Fibroblast of pulmonary artery (primary cell): ENCODE data around the gene DHPS.

ENCODE experiments used
- DNase-seq: peaks from one replicate; pipeline ENCODE4 v3.0.0-alpha.2; 2010; ENCODE audit warnings: low read depth
- H3K4me3 ChIP-seq: replicated peaks from 2 replicates; pipeline ENCODE4 v1.5.1; 2011; ENCODE audit warnings: low read depth, mild to moderate bottlenecking, control low read depth, low read length, moderate library complexity
- TF ChIP-seq, protein P1 (sequence below): IDR thresholded peaks from 2 replicates; pipeline ENCODE4 v1.5.1; 2011; ENCODE audit warnings: mild to moderate bottlenecking, control low read depth, low read length, inconsistent platforms; ENCODE audit errors: missing control alignments

The DHPS gene

DNA sequence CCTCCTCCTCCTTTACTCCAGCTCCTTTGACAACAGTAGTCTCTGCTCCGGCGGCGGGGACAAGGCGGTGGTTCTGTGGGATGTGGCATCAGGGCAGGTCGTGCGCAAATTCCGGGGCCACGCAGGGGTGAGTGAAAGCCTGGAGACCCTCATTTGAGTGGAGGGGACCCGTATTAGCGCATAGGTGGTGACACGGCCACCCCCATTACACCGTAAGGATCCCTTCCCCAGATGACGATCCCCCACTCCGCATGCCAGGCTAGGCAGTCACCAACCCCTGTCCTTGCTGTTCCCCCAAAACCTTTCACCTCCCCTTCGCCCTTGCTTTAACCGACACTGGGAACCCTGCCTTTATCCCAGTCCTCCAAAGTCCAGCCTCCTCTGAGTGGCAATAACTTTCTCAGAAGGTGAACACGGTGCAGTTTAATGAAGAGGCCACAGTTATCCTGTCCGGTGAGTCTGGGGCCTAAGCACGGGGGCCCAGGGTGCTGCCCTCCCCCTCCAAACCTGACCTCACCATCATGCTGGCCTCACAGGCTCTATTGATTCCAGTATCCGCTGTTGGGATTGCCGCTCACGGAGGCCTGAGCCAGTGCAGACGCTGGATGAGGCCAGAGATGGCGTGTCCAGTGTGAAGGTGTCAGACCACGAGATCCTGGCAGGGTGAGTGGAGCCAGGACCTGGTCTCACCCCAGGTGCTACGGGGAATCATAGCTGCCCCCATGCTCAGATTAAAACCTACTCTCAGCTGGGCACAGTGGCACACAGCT is 11.3 kb downstream of the DHPS start:
- H3K4me3 ChIP-seq = peak overlapping the region; percentile 96
- TF ChIP-seq, protein P1, sequence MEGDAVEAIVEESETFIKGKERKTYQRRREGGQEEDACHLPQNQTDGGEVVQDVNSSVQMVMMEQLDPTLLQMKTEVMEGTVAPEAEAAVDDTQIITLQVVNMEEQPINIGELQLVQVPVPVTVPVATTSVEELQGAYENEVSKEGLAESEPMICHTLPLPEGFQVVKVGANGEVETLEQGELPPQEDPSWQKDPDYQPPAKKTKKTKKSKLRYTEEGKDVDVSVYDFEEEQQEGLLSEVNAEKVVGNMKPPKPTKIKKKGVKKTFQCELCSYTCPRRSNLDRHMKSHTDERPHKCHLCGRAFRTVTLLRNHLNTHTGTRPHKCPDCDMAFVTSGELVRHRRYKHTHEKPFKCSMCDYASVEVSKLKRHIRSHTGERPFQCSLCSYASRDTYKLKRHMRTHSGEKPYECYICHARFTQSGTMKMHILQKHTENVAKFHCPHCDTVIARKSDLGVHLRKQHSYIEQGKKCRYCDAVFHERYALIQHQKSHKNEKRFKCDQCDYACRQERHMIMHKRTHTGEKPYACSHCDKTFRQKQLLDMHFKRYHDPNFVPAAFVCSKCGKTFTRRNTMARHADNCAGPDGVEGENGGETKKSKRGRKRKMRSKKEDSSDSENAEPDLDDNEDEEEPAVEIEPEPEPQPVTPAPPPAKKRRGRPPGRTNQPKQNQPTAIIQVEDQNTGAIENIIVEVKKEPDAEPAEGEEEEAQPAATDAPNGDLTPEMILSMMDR = no peak

DNA sequence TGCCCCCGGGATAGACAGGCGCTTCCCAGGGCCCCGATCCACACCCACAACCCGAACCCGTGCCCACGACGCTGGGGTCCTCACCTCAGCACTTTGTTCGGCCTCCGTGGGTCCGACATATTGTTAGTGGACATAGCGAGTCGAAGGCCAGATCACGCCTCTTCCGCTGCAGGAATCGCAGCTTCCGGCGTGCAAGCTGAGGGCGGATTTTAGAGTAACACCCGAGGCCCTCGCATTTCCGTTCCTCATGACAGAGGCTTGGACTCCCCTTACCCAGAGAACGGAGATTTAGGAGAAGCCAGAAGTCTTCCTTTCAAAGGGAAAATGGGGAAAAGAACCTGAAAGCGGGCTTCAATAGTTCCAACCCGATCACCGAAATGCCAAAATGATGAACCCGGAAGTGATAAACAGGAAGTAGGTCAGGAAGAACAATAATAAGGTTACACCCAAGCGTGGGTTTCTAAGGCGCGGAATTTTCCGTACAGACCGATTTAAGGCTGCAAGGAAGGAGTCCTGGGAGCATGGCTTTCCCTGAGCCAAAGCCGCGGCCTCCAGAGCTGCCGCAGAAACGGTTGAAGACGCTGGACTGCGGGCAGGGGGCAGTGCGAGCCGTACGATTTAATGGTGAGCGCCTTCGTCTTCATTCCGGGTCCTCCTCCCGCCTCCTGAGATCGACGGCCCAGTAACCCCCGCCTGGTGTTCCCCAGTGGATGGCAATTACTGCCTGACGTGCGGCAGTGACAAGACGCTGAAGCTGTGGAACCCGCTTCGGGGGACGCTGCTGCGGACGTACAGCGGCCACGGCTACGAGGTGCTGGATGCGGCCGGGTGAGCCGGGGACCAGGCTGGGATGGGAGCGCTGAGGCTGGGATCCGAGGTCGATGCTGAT is 12.2 kb downstream of the DHPS start:
- peak overlapping the region; percentile 96 for H3K4me3 ChIP-seq
- DNase-seq = peak; percentile 89
- TF ChIP-seq, protein P1 = no peak

More for the DNA sequence above, 11.3 kb downstream of the DHPS start:
- no peak for DNase-seq

DNA sequence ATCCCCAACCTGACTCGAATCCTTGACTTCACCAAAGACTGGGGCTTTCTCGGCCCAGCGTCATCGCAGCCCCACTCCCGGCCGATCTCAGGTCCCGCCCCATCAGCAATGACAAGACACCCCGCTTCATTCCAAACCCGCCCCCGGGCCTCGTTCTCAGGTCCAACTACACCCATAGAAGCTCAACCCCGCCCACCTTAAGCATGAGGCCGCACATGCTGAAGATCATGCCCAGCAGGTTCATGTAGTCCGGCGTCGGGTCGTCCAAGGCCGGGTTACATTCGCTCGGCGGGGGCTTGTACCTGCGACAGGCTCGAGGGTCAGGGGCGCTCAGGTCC is 12.8 kb downstream of the DHPS start:
- peak; percentile 51 for DNase-seq
- peak overlapping the region; percentile 96 for H3K4me3 ChIP-seq
- TF ChIP-seq, protein P1 = no peak

DNA sequence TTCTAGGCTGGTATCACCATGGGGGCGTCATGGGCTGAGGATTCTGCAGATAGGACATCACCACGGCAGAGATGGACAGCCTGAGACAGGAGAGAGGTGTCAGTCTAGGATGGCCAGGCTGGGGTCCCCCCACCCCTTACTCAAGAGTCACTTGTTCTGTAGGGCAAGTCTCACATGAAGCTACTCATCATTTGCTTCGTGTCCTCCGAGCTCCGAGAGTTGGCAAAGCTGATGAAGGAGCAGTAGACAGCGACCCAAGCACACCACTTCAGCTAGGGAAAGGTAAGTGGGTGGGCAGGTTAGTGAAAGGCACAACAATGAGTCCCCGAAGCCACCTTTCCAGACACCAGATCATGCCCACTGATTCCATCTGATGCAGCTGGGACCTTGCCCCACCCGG is 13.3 kb downstream of the DHPS start:
- DNase-seq = no peak
- peak overlapping the region; percentile 96 for H3K4me3 ChIP-seq
- TF ChIP-seq, protein P1 = no peak

DNA sequence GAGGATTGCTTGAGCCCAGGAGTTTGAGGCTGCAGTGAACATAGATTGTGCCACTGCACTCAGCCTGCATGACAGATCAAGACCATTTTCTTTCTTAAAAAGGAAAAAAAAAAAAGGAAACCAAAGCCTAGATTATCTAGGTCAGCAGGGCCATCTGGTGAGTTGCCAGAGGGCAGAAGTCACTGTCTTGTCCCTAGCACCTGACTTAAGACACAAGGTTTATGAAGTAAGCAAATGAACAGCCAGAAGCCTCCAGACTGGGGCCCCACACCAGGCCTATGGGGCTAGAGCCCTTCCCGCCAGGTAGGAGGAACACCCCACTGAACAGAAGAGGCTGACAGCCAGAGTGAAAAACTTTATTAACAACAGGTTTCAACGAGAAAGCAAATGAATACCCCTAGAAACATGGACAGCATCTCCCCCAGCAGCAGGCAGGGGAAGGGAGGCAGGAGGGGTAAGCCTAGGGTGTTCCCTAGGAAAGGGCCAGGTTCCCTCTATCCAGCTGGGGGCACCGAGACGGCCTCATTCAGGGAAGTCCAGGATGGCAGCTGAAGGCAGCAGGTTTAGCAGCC is 13.9 kb downstream of the DHPS start:
- TF ChIP-seq, protein P1 = no peak
- DNase-seq = no peak
- peak overlapping the region; percentile 96 for H3K4me3 ChIP-seq

DNA sequence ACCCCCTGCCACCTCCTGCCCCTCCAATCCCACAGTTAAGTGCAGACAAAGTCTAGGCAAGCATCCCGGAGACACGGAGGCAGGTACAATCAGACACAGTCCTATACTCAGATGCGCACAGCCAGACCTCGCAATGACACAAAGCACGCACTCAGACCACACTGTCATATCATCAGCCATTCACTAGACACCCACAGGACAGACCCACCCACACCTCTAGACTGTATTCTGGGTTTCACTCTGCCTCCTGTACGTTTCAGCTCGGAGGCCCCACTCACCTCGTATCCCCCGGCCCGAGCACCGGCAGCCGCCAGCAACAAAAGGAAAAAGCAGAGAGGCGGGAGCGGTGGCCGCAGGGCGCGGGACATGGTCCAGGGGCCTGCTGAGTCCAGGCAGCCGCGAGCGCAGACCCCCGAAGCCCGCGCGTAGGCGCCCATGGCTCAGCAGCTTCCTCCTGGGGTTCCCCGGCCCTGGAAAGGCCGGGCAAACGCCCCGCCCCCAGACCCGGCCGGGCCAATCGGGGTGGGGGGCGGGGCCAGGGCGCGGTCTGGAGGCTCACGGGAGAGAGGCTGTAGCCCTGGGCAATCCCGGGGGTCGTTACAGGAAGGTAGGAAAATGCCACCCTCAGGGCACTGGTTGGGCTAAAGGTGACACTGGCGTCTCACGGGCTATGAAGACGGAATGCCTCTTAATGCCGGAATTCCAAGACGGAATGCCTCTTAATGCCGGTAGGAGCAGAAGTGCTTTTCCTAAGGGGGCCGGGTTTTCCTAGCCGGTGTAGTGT is 15.2 kb downstream of the DHPS start, which contains the start of the genes MAN2B1 and WDR83:
MAN2B1 (minus strand) TSS at position 478 of the 784 bp plus-strand sequence; CDS start at position 437, 41 bp downstream.
WDR83 (plus strand) TSS at position 543 of the 784 bp plus-strand sequence. CDS start 2,984 bp downstream, outside the sequence.
- H3K4me3 ChIP-seq = peak within 1 kb of the TSS; percentile 86
- TF ChIP-seq, protein P1 = no peak
- DNase-seq = peak; percentile 48
